Measurements from ENCODE around the gene PTPRF.

The PTPRF gene

DNA sequence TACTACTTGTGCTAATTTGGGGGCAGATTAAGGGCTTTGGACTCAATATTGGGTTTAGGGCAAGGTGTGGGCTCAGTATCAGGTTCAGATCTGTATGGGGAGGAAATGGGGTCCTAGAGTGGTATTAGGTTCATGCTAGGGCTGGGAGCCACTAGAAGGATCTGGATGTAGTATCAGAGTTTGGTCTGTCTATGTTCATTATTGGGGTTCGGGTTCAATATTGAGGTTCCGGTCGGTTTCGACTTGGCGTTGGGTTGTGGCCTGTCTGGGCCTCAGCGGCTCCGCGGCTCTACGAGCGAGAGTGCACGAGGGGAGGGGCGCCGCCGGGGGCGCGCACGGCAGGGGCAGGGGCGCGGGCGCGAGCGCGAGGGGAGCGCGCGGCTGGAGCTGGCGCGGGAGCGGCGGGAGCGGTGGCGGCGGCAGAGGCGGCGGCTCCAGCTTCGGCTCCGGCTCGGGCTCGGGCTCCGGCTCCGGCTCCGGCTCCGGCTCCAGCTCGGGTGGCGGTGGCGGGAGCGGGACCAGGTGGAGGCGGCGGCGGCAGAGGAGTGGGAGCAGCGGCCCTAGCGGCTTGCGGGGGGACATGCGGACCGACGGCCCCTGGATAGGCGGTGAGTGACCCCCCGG, at the start of gene PTPRF:
TSS of gene PTPRF (plus strand) at position 401 of the 624 bp plus-strand sequence. CDS start 14,193 bp downstream, outside the sequence.
- peak; percentile 86 for DNase-seq (ENCODE audit: extremely low spot score)
- no peak for TF ChIP-seq ZNF384 (IDR thresholded peaks at IDR 0.05)
- TF ChIP-seq CTBP1 (IDR thresholded peaks at IDR 0.05; ENCODE audit: borderline replicate concordance): no peak
- no peak for TF ChIP-seq FOXK2 (IDR thresholded peaks at IDR 0.05)
- TF ChIP-seq, protein P1, sequence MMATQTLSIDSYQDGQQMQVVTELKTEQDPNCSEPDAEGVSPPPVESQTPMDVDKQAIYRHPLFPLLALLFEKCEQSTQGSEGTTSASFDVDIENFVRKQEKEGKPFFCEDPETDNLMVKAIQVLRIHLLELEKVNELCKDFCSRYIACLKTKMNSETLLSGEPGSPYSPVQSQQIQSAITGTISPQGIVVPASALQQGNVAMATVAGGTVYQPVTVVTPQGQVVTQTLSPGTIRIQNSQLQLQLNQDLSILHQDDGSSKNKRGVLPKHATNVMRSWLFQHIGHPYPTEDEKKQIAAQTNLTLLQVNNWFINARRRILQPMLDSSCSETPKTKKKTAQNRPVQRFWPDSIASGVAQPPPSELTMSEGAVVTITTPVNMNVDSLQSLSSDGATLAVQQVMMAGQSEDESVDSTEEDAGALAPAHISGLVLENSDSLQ (IDR thresholded peaks at IDR 0.05): no peak
- TF ChIP-seq L3MBTL2 (conservative IDR thresholded peaks at IDR 0.05): no peak
- TF ChIP-seq SP1 (IDR thresholded peaks at IDR 0.05): no peak
- TF ChIP-seq ELF4 (IDR thresholded peaks at IDR 0.05): no peak
- TF ChIP-seq BHLHE40 (IDR thresholded peaks at IDR 0.05; ENCODE audit: borderline replicate concordance): no peak
- TF ChIP-seq FOXM1 (IDR thresholded peaks at IDR 0.05; ENCODE audit: borderline replicate concordance): no peak
- TF ChIP-seq LEF1 (IDR thresholded peaks at IDR 0.05; ENCODE audit: borderline replicate concordance): no peak
- ChIA-PET POLR2A (interaction anchor here (0.5 to 1.0 kb wide), 5 partner anchors 11 to 764 kb away, joined by 3 to 12 read pairs (median 3); partner anchors contain the start of genes C1orf50, KDM4A and P3H1), CTCF (interaction anchor here (1.3 to 2.0 kb wide), 3 partner anchors 10 to 404 kb away, joined by 5 to 15 read pairs (median 6); no protein-coding TSS in a partner anchor)

DNA sequence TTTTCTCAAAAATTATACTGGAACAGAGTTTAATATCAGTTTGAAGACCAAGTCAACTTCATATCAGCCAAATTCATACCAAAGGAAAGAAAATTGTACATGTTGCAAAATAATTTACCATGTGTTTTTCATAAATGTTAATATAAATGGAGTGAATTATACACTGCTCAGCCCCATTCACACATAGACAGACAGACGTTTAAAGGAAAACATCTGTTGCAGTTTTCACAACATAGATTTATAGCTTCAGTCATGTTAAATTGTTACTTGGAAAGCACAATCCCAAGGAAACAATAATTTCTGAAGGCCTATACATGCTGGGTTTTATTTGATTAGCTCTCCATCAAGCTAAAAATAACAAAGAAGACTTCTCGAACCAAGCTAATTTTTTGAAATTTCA, 49.2 kb upstream of the PTPRF start:
- CTCF ChIA-PET: no interaction called here
- TF ChIP-seq FOXM1 (IDR thresholded peaks at IDR 0.05; ENCODE audit: borderline replicate concordance) (no peak), ZNF384 (IDR thresholded peaks at IDR 0.05) (no peak), ARNT (IDR thresholded peaks at IDR 0.05) (no peak), HDGF (IDR thresholded peaks at IDR 0.05; ENCODE audit: borderline replicate concordance) (no peak), LEF1 (IDR thresholded peaks at IDR 0.05; ENCODE audit: borderline replicate concordance) (no peak)
- POLR2A ChIA-PET: interaction anchor here (0.8 kb wide), 1 partner anchor 27 kb away, joined by 3 read pairs; no protein-coding TSS in a partner anchor
- no peak for DNase-seq (ENCODE audit: extremely low spot score)

DNA sequence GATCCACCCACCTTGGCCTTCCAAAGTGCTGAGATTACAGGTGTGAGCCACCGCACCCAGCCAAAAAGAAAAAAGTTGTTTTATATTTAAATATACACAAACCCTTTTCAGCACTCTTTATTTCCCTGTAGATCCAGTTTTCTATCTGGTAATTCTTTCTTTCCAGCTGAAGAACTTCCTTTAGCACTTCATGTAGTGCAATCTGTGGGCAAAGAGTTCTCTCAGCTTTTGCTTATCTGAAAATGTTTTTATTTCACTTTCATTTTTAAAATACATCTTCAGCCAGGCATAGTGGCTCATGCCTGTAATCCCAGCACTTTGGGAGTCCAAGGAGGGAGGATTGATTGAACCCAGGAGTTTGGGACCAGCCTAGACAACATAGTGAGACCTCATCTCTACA, 48.5 kb upstream of the PTPRF start:
- TF ChIP-seq SUZ12 (IDR thresholded peaks at IDR 0.05) (no peak), FOXA1 (IDR thresholded peaks at IDR 0.05) (no peak), ZNF384 (IDR thresholded peaks at IDR 0.05) (no peak), FOXM1 (IDR thresholded peaks at IDR 0.05; ENCODE audit: borderline replicate concordance) (no peak), L3MBTL2 (conservative IDR thresholded peaks at IDR 0.05) (no peak)
- TF ChIP-seq, protein P1 (IDR thresholded peaks at IDR 0.05): no peak
- ChIA-PET CTCF (no interaction called here), POLR2A (interaction anchor here (0.8 kb wide), 1 partner anchor 28 kb away, joined by 3 read pairs; no protein-coding TSS in a partner anchor)
- no peak for DNase-seq (ENCODE audit: extremely low spot score)

DNA sequence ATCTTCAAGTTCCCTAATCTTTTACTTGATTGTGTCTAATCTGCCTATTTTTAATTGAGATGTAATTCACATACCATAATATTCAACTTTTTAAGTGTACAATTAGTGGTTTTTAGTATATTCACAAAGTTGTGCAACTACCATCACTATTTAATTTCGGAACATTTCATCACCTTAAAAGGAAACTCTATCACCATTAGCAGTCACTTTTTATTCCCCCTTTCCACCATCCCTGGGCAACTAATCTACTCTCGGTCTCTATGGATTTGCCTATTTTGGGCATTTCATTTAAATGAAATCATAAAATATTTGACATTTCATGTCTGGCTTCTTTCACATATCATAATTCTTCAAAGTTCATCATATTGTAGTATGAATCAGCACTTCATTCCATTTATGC, 46.3 kb upstream of the PTPRF start:
- ChIA-PET CTCF (no interaction called here), POLR2A (no interaction called here)
- no peak for TF ChIP-seq FOXA1 (IDR thresholded peaks at IDR 0.05)
- no peak for TF ChIP-seq HDGF (IDR thresholded peaks at IDR 0.05; ENCODE audit: borderline replicate concordance)
- TF ChIP-seq ARNT (IDR thresholded peaks at IDR 0.05): no peak
- no peak for TF ChIP-seq ZNF384 (IDR thresholded peaks at IDR 0.05)
- no peak for TF ChIP-seq FOXM1 (IDR thresholded peaks at IDR 0.05; ENCODE audit: borderline replicate concordance)
- TF ChIP-seq, protein P1 (IDR thresholded peaks at IDR 0.05): no peak
- no peak for TF ChIP-seq LEF1 (IDR thresholded peaks at IDR 0.05; ENCODE audit: borderline replicate concordance)
- no peak for TF ChIP-seq TARDBP (IDR thresholded peaks at IDR 0.05)
- TF ChIP-seq ELF4 (IDR thresholded peaks at IDR 0.05): no peak
- no peak for TF ChIP-seq L3MBTL2 (conservative IDR thresholded peaks at IDR 0.05)
- TF ChIP-seq BHLHE40 (IDR thresholded peaks at IDR 0.05; ENCODE audit: borderline replicate concordance): no peak
- no peak for TF ChIP-seq SP1 (IDR thresholded peaks at IDR 0.05)
- TF ChIP-seq SUZ12 (IDR thresholded peaks at IDR 0.05): no peak
- no peak for TF ChIP-seq NFRKB (IDR thresholded peaks at IDR 0.05)
- no peak for TF ChIP-seq CTBP1 (IDR thresholded peaks at IDR 0.05; ENCODE audit: borderline replicate concordance)
- no peak for TF ChIP-seq FOXK2 (IDR thresholded peaks at IDR 0.05)
- DNase-seq (ENCODE audit: extremely low spot score): no peak

DNA sequence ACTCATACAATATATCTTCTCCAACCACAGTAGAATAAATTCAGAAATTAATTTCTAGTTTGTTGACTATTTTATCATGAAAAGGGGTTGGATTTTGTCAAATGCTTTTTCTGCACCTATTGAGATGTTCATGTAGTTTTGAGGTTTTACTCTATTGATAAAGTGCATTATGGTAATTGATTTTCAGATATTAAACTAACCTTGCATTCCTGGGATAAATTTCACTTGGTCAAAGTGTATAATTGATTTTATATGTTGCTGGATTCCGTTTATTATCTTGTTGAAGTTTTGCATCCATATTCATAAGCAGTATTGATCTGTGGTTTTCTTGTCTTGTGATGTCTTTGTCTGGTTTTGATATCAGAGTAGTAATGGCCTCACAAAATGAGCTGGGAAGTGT, 42.5 kb upstream of the PTPRF start:
- TF ChIP-seq L3MBTL2 (conservative IDR thresholded peaks at IDR 0.05) (no peak), HDGF (IDR thresholded peaks at IDR 0.05; ENCODE audit: borderline replicate concordance) (no peak), SUZ12 (IDR thresholded peaks at IDR 0.05) (no peak), NFRKB (IDR thresholded peaks at IDR 0.05) (no peak), FOXA1 (IDR thresholded peaks at IDR 0.05) (no peak), SP1 (IDR thresholded peaks at IDR 0.05) (no peak), TARDBP (IDR thresholded peaks at IDR 0.05) (no peak), FOXK2 (IDR thresholded peaks at IDR 0.05) (no peak), LEF1 (IDR thresholded peaks at IDR 0.05; ENCODE audit: borderline replicate concordance) (no peak), FOXM1 (IDR thresholded peaks at IDR 0.05; ENCODE audit: borderline replicate concordance) (no peak), BHLHE40 (IDR thresholded peaks at IDR 0.05; ENCODE audit: borderline replicate concordance) (no peak), ARNT (IDR thresholded peaks at IDR 0.05) (no peak), ELF4 (IDR thresholded peaks at IDR 0.05) (no peak)
- TF ChIP-seq, protein P1 (IDR thresholded peaks at IDR 0.05): no peak
- CTCF ChIA-PET: interaction anchor here (0.7 kb wide), 1 partner anchor 130 kb away, joined by 4 read pairs; no protein-coding TSS in a partner anchor

More for the DNA sequence above, 42.5 kb upstream of the PTPRF start:
- DNase-seq (ENCODE audit: extremely low spot score): no peak
- POLR2A ChIA-PET: no interaction called here

Measured in HEK293T (cell line).